Spleen (tissue), 11 donors: Measurements from ENCODE around the gene RET. TPM values are rescaled to one million over a fixed set of nuclear protein-coding genes. Genes with fewer than 3 reads are reported as not detected.

Experiments
- DNase-seq: peaks from one replicate; pipeline ENCODE4 v3.0.0-alpha.2; 2020
- H3K27ac ChIP-seq, 8 donors: fragments of 200-600 bp; sonication (generic) in 7 of 8; 1 replicate in 4 of 8; 2 replicates in 4 of 8; pipeline versions ENCODE4 v1.5.0 to v1.8.0; 2016 to 2021; ENCODE audit warnings: inconsistent platforms in 4 of 8, mild to moderate bottlenecking in 4 of 8, moderate library complexity in 1 of 8
- H3K27me3 ChIP-seq, 7 donors: fragments of 200-600 bp; sonication (generic) in 6 of 7; replicated peaks in 1 of 7; 1 replicate in 4 of 7; 2 replicates in 3 of 7; pipeline versions ENCODE4 v1.5.0 to v1.8.0; 2016 to 2021; ENCODE audit warnings: inconsistent platforms in 3 of 7, mild to moderate bottlenecking in 1 of 7
- H3K36me3 ChIP-seq, 6 donors: fragments of 200-600 bp; sonication (generic) in 5 of 6; 1 replicate in 4 of 6; 2 replicates in 2 of 6; pipeline versions ENCODE4 v1.5.0 to v1.8.0; 2016 to 2021; ENCODE audit warnings: inconsistent platforms in 2 of 6
- H3K4me1 ChIP-seq, 6 donors: fragments of 200-600 bp; sonication (generic) in 5 of 6; 1 replicate in 3 of 6; 2 replicates in 3 of 6; pipeline versions ENCODE4 v1.5.0 to v1.8.0; 2016 to 2021; ENCODE audit warnings: inconsistent platforms in 3 of 6
- H3K4me3 ChIP-seq, 8 donors: fragments of 200-600 bp; sonication (generic) in 7 of 8; 1 replicate in 4 of 8; 2 replicates in 4 of 8; pipeline versions ENCODE4 v1.5.0 to v1.8.0; 2016 to 2021; ENCODE audit warnings: inconsistent platforms in 4 of 8, mild to moderate bottlenecking in 4 of 8, moderate library complexity in 2 of 8
- H3K9me3 ChIP-seq, 8 donors: fragments of 200-600 bp; sonication (generic) in 7 of 8; 1 replicate in 4 of 8; 2 replicates in 4 of 8; pipeline versions ENCODE4 v1.5.0 to v1.8.0; 2016 to 2021; ENCODE audit warnings: inconsistent platforms in 4 of 8
- POLR2A ChIP-seq, 3 donors: fragments of 450-650 bp; IDR thresholded peaks; one replicate each; pipeline ENCODE4 v1.5.1; 2017; ENCODE audit warnings: antibody characterized with exemption in 3 of 3, mild to moderate bottlenecking in 1 of 3
- POLR2AphosphoS5 ChIP-seq, 3 donors: sonication (generic); formaldehyde crosslinking; IDR thresholded peaks; one replicate each; pipeline ENCODE4 v1.5.1; 2017; ENCODE audit warnings: antibody characterized with exemption in 3 of 3
- WGBS, 5 donors: extraction: QIAGEN DNeasy Blood & Tissue Kit in 3 of 5; methylation state at CpG; one replicate each; pipeline versions ENCODE4 v1.1.5 to v1.1.7; 2013 to 2018; 5-methylcytosine and 5-hydroxymethylcytosine counted together
- intact Hi-C: fragments of 100-400 bp; cut with DNase I; formaldehyde crosslinking; loops from one replicate; pipeline ENCODE4 v1.15.0; 2023; ENCODE audit warnings: low total_unique reads
- polyA plus RNA-seq, 3 donors: library from polyadenylated mRNA; stranded (reverse); fragments of 200-250 nt; gene quantifications; one replicate each; pipeline ENCODE4 v1.2.1, GENCODE V29; 2013
- total RNA-seq, 7 donors: library from RNA; depleted of rRNA in 3 of 7; stranded (reverse); fragments of >200 nt in 3 of 7; fragmentation: NEBNext Ultra II Directional in 4 of 7; extraction: Animal tissue kit (Norgen Biotek cat#: 25700) in 4 of 7; gene quantifications; one replicate each; pipeline versions ENCODE4 v1.1.0 to v1.2.1, GENCODE V29; 2016 to 2021
- TF ChIP-seq, protein P1 (sequence below), 11 experiments: fragments of 200-600 bp in 7 of 11; fragments of 450-650 bp in 4 of 11; sonication (generic) in 4 of 11; IDR thresholded peaks in 8 of 11; conservative IDR thresholded peaks in 3 of 11; 1 replicate in 7 of 11; 2 replicates in 4 of 11; pipeline versions ENCODE4 v1.4.0 to v1.8.0; 2016 to 2021; ENCODE audit warnings: antibody characterized with exemption in 11 of 11, inconsistent platforms in 4 of 11, mild to moderate bottlenecking in 1 of 11
- donor health status: healthy with polysubstance abuse.
- donor health status: DM: no; HTN: no; CAD: no; lungs with moderate emphysema.
- donor health status: DM: no; HTN: no; CAD: no.
- donor health status: Bipolar disorder and iron deficiency.
- donor health status: healthy.
- donor health status: DM: no; HTN: no; CAD: no.
- donor health status: DM: yes; HTN: yes; CAD: no.

RET gene
- total and polyA plus RNA-seq, 10 donors = 0.02 to 0.54 (median 0.31) TPM; not detected in 2

DNA sequence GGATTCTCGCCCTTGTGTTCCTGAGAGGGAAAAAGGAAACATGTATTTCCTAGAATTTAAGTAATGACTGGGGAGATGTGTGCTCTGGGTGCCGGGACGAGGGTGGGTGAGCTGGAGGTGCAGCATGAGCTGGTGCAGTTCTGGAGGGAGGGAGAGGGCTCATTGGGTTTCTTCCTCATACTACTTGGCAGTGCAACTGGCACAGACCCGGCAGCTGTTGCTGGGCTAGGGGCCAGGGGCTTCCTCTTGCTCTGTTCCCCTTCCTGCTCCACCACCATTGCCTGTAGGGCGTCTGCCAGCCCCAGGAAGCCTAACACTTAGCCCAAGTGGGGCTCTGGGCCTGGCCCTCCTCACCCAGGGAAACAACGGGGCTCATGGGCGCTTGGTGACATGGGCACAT, 5.9 kb downstream of the RET start:
- no peaks in the 10 kb centered on the region for H3K9me3 ChIP-seq
- no peaks in the 10 kb centered on the region for H3K36me3 ChIP-seq
- H3K4me3 ChIP-seq = no peak overlapping the region
- WGBS, 5 donors = 18 to 34% (median 26%) methylated on average over 5 to 7 of the region's 7 CpGs
- TF ChIP-seq POLR2A (IDR thresholded peaks at IDR 0.05) (no peak), POLR2AphosphoS5 (IDR thresholded peaks at IDR 0.05) (no peak)
- TF ChIP-seq, protein P1, sequence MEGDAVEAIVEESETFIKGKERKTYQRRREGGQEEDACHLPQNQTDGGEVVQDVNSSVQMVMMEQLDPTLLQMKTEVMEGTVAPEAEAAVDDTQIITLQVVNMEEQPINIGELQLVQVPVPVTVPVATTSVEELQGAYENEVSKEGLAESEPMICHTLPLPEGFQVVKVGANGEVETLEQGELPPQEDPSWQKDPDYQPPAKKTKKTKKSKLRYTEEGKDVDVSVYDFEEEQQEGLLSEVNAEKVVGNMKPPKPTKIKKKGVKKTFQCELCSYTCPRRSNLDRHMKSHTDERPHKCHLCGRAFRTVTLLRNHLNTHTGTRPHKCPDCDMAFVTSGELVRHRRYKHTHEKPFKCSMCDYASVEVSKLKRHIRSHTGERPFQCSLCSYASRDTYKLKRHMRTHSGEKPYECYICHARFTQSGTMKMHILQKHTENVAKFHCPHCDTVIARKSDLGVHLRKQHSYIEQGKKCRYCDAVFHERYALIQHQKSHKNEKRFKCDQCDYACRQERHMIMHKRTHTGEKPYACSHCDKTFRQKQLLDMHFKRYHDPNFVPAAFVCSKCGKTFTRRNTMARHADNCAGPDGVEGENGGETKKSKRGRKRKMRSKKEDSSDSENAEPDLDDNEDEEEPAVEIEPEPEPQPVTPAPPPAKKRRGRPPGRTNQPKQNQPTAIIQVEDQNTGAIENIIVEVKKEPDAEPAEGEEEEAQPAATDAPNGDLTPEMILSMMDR (IDR thresholded peaks at IDR 0.05 in 8 of 11, conservative IDR thresholded peaks at IDR 0.05 in 3 of 11) = no peak
- no peak for DNase-seq
- peaks cover 0 to 61% (median 25%) of the 10 kb centered on the region in 7 donors for H3K27me3 ChIP-seq
- no peak overlapping the region for H3K27ac ChIP-seq
- peaks cover 0 to 8% (median 3%) of the 10 kb centered on the region in 6 donors for H3K4me1 ChIP-seq
- intact Hi-C loops = no loop called here

DNA sequence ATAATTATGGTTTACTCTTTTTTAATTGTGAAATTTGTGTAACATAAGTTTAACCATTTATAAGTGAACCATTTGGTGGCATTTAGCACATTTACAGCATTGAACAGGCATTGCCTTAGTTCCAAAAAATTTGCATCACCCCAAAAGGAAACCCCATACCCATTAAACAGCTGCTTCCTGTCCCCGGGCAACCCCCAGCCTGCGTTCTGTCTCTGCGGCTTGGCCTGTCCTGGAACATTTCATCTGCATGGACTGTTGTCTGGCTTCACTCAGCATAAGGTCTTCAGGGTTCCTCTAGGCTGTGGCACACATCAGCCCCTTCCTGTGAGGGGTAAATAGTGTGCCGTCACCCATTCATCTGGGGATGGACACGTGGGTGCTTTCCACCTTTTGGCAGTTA, 6.9 kb downstream of the RET start:
- Histone ChIP-seq H3K4me3 (no peak overlapping the region), H3K27ac (no peak overlapping the region), H3K4me1 (no peaks in the 10 kb centered on the region), H3K36me3 (no peaks in the 10 kb centered on the region), H3K9me3 (no peaks in the 10 kb centered on the region), H3K27me3 (peaks cover 0 to 51% (median 17%) of the 10 kb centered on the region in 7 donors)
- WGBS, 5 donors = 14 to 20% (median 16%) methylated on average over 5 of the region's 5 CpGs
- no peak for DNase-seq
- intact Hi-C loops = no loop called here
- TF ChIP-seq POLR2A (IDR thresholded peaks at IDR 0.05) (no peak), POLR2AphosphoS5 (IDR thresholded peaks at IDR 0.05) (no peak)
- TF ChIP-seq, protein P1 (IDR thresholded peaks at IDR 0.05 in 8 of 11, conservative IDR thresholded peaks at IDR 0.05 in 3 of 11) = no peak

DNA sequence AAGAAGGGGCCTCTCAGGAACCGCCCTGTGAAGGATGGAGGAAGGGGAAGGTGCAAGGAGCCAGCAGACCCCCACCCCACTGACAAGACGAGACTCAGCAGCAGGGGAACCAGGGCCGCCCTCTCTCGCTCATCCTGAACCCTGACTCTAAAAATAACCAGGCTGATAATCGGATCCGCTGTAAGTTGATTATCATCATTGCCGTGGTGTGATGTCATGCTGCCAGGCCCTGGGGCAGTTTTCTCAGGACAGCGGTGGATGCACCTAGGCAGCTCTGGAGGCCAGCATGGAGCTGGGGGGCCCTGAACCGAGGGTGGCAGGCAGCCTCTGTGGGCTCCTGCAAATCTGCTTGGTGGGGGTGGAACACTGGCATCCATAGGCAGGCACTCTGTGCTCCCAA, 7.9 kb downstream of the RET start:
- no peak for DNase-seq
- Histone ChIP-seq H3K36me3 (no peaks in the 10 kb centered on the region), H3K27ac (no peak overlapping the region), H3K27me3 (peaks cover 0 to 40% (median 11%) of the 10 kb centered on the region in 7 donors), H3K4me3 (no peak overlapping the region), H3K9me3 (no peaks in the 10 kb centered on the region), H3K4me1 (no peaks in the 10 kb centered on the region)
- TF ChIP-seq, protein P1 (IDR thresholded peaks at IDR 0.05 in 8 of 11, conservative IDR thresholded peaks at IDR 0.05 in 3 of 11) = no peak
- TF ChIP-seq POLR2AphosphoS5 (IDR thresholded peaks at IDR 0.05) (no peak), POLR2A (IDR thresholded peaks at IDR 0.05) (no peak)
- WGBS, 5 donors = 80 to 91% (median 85%) methylated on average over 8 to 9 of the region's 9 CpGs
- intact Hi-C loops = no loop called here

DNA sequence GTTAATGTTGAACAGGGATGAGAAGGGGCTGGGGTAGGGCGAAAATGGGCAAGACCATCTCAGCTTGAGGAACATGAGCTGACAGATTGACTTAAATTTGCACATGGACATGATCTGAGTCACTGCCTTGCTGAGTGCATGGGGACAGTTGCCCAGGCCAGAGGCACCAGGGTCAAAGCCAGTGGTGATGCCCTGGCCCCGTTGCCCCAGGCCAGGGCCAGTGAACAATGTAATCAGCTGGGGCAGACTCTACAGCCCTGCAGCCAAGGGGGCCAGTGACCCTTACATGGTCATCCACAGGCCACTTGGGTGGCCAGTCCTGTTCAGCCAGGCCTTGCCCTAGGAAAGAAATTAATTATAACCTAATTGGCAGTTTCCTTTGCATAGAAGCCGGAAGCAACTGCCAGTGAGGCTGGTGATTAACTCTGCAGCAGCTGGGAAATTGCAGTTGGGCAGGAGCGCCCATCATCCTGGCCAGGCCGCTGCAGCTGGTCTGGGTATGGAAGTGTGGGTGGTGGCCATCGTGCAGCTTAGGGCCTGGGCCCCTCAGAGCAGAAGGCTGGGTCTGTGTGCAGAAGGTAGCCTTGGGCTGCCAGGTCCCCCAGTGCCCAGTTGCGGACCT, 9.6 kb downstream of the RET start:
- intact Hi-C loops = no loop called here
- Histone ChIP-seq H3K4me1 (no peaks in the 10 kb centered on the region), H3K27me3 (peaks cover 0 to 24% (median 6%) of the 10 kb centered on the region in 7 donors), H3K27ac (no peak overlapping the region), H3K36me3 (no peaks in the 10 kb centered on the region), H3K9me3 (no peaks in the 10 kb centered on the region), H3K4me3 (no peak overlapping the region)
- DNase-seq = no peak
- 70 to 82% (median 78%) methylated on average over 6 to 7 of the region's 7 CpGs for WGBS, 5 donors
- TF ChIP-seq POLR2A (IDR thresholded peaks at IDR 0.05) (no peak), POLR2AphosphoS5 (IDR thresholded peaks at IDR 0.05) (no peak)
- TF ChIP-seq, protein P1 (IDR thresholded peaks at IDR 0.05 in 8 of 11, conservative IDR thresholded peaks at IDR 0.05 in 3 of 11) = no peak
